Loucy (cell line): ENCODE data around the gene KLC1.

Source experiments
- EZH2phosphoT487 ChIP-seq: fragments of 200-600 bp; IDR thresholded peaks from 2 replicates; pipeline ENCODE4 v1.6.1; 2018; ENCODE audit warnings: antibody characterized with exemption, mild to moderate bottlenecking, moderate library complexity, borderline replicate concordance
- TF ChIP-seq, protein P1 (sequence below): fragments of 200-600 bp; sonication (generic); conservative IDR thresholded peaks from 2 replicates; pipeline ENCODE4 v1.5.1; 2014; ENCODE audit warnings: mild to moderate bottlenecking, antibody characterized with exemption, low read length

DNA sequence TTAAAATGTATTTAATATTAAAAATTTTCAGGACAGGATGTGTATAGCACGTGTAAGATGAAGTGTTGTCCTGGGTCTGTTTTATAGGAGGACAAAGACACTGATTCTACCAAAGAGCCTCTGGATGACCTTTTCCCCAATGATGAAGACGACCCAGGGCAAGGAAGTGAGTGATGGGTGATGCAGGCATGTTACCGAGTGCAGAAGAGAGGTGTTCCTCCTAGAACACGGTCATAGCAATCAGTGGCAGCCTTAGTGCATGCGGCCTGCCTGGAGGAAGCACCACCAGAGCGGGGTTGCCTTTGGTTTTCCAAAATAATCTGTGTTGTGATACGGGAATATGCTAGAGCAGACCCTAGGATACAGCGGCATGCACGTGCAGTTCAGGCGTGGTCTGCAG is 33.0 kb downstream of the KLC1 start:
- TF ChIP-seq, protein P1, sequence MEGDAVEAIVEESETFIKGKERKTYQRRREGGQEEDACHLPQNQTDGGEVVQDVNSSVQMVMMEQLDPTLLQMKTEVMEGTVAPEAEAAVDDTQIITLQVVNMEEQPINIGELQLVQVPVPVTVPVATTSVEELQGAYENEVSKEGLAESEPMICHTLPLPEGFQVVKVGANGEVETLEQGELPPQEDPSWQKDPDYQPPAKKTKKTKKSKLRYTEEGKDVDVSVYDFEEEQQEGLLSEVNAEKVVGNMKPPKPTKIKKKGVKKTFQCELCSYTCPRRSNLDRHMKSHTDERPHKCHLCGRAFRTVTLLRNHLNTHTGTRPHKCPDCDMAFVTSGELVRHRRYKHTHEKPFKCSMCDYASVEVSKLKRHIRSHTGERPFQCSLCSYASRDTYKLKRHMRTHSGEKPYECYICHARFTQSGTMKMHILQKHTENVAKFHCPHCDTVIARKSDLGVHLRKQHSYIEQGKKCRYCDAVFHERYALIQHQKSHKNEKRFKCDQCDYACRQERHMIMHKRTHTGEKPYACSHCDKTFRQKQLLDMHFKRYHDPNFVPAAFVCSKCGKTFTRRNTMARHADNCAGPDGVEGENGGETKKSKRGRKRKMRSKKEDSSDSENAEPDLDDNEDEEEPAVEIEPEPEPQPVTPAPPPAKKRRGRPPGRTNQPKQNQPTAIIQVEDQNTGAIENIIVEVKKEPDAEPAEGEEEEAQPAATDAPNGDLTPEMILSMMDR: no peak
- no peak for TF ChIP-seq EZH2phosphoT487
